VCaP (cell line): Measurements from ENCODE around the gene EIF3I.

ENCODE experiments used
- H3K27ac ChIP-seq: fragments of 450-650 bp; 2 replicates; pipeline ENCODE4 v1.5.1; 2017
- TF ChIP-seq, protein P1 (sequence below): fragments of 450-650 bp; conservative IDR thresholded peaks from 2 replicates; pipeline ENCODE4 v1.5.1; 2017; ENCODE audit warnings: mild to moderate bottlenecking, moderate library complexity

EIF3I gene

DNA sequence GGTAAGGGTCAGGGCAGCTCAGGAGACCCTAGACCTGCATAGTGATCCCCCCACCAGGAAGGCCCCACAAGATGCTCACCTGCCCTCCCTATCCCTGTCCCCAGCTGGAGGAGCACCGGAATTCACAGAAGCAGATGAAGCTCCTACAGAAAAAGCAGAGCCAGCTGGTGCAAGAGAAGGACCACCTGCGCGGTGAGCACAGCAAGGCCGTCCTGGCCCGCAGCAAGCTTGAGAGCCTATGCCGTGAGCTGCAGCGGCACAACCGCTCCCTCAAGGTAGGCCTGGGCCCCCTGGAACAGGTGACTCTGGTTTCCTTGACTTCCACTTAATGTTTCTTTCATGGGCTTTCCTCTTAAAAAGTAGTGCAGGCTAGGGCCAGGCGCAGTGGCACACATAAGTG, 34.4 kb upstream of the EIF3I start:
- TF ChIP-seq, protein P1, sequence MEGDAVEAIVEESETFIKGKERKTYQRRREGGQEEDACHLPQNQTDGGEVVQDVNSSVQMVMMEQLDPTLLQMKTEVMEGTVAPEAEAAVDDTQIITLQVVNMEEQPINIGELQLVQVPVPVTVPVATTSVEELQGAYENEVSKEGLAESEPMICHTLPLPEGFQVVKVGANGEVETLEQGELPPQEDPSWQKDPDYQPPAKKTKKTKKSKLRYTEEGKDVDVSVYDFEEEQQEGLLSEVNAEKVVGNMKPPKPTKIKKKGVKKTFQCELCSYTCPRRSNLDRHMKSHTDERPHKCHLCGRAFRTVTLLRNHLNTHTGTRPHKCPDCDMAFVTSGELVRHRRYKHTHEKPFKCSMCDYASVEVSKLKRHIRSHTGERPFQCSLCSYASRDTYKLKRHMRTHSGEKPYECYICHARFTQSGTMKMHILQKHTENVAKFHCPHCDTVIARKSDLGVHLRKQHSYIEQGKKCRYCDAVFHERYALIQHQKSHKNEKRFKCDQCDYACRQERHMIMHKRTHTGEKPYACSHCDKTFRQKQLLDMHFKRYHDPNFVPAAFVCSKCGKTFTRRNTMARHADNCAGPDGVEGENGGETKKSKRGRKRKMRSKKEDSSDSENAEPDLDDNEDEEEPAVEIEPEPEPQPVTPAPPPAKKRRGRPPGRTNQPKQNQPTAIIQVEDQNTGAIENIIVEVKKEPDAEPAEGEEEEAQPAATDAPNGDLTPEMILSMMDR = no peak
- no peak overlapping the region for H3K27ac ChIP-seq

DNA sequence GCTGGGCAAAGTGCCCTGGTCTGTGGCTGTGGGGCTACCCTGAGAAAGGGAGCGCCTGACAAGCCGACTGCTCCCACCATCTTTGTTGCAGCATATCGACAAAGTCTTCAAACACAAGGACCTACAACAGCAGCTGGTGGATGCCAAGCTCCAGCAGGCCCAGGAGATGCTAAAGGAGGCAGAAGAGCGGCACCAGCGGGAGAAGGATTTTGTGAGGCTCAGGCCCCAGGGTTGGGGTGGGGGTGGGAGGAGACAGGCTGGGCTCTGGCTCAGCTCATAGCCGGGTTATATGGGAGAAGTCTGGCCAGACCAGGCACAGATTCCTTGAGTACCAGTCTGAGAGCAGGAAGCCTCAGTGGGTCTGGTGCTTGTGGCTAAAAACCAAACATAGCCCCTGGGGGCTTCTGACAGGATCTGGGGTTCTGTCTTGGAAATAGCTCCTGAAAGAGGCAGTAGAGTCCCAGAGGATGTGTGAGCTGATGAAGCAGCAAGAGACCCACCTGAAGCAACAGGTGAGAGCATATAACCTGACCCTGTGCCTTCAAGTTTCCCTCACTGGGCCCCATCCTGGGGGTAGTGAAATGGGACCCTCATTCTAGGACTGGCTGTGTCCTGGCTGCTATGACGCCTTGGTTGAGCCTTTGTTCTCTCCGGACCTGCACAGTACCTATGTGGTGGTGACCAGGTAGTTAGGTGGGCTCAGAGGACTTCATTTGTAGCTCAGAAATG, 29.8 kb upstream of the EIF3I start:
- TF ChIP-seq, protein P1 = no peak
- H3K27ac ChIP-seq = no peak overlapping the region

DNA sequence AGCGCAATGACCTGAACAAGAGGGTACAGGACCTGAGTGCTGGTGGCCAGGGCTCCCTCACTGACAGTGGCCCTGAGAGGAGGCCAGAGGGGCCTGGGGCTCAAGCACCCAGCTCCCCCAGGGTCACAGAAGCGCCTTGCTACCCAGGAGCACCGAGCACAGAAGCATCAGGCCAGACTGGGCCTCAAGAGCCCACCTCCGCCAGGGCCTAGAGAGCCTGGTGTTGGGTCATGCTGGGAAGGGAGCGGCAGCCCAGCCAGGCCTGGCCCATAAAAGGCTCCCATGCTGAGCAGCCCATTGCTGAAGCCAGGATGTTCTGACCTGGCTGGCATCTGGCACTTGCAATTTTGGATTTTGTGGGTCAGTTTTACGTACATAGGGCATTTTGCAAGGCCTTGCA, 27.2 kb upstream of the EIF3I start:
- TF ChIP-seq, protein P1 = no peak
- no peak overlapping the region for H3K27ac ChIP-seq

DNA sequence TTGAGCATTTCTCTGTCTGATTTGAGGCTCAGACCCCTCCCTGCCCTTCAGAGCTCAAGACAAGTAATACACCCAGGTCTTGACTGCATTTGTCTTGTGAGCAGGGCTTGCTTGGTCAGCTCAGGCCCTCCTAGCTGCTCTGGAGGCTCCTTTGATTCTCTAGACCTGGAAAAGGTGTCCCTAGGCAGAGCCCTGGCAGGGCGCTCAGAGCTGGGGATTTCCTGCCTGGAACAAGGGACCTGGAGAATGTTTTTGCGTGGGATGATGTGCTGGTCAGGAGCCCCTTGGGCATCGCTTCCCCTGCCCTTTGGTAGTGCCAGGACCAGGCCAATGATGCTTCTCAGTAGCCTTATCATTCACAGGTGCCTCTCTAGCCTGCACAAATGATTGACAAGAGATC, 26.7 kb upstream of the EIF3I start:
- no peak overlapping the region for H3K27ac ChIP-seq
- TF ChIP-seq, protein P1 = no peak

DNA sequence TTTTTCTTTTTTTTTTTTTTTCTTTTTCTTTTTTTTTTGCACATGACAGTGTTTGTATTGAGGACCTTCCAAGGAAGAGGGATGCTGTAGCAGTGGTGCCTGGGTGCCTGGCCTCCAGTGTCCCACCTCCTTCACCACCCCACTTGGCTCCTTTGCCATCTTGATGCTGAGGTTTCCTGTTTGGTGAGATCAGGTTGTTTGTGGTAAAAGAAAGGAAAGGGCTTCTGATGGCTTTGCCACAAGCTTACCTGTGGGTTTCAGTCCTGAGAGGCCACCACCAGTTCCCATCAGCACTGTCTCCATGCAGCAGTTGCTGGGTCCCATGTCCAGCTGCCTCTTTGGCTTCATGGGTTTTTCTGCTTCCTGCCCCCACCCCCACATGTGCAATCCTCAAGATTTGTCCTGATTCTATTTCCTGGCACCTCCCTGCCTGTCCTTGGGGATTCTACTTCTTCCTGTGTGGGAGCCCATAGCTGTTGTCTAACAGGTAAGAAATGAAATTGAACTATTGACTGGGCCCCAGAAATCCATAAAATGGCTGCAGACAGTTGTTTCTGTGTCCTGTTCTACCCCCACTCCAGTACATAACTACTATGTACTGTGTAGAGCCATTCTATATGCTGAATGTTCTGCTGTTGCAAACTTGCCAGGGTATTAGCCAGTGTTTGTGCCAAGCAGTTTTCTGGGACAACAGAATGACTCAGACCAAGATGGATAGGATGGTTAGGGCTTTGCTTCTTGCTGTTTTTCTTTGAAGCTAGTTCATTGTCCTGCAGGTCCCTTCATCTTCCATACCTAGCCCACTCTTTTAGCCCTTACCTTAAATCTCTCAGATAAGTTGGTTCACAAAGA, 26.0 kb upstream of the EIF3I start:
- no peak overlapping the region for H3K27ac ChIP-seq
- TF ChIP-seq, protein P1 = no peak

DNA sequence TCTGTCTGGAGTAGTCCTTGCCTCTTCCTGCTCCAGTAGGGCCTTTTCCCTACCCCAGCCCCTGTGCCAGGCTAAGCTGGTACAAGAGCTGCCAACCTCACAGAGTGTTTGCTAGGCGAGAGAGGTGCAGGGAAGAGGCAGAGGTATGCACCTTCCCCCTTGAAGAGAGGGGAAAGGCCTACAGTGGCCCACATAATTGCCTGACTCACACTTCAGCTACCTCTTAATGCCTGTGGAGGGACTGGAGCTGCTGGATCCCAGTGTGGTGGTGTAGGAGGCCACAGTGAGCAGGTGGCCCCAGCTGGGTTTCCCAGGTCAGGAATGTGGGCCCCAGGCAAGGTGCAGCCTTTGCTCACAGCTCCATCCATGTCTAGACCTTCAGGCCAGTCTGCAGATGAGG, 25.1 kb upstream of the EIF3I start:
- H3K27ac ChIP-seq = no peak overlapping the region
- TF ChIP-seq, protein P1 = no peak

DNA sequence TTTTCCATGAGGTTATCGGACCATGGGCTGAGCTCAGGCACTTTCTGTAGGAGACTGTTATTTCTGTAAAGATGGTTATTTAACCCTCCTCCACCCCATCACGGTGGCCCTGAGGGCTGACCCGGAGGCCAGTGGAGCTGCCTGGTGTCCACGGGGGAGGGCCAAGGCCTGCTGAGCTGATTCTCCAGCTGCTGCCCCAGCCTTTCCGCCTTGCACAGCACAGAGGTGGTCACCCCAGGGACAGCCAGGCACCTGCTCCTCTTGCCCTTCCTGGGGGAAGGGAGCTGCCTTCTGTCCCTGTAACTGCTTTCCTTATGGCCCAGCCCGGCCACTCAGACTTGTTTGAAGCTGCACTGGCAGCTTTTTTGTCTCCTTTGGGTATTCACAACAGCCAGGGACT, 24.4 kb upstream of the EIF3I start:
- no peak overlapping the region for H3K27ac ChIP-seq
- TF ChIP-seq, protein P1 = no peak
